Left colon (tissue), 2 donors: ENCODE data around the gene PTPRH. TPM values are rescaled to one million over a fixed set of nuclear protein-coding genes. Genes with fewer than 3 reads are reported as not detected.

Experiments used
- ATAC-seq: fragments of 200-7000 bp; cut with Tn5 transposase; one replicate; pipeline ENCODE4 v1.9.1; 2020; ENCODE audit warnings: mild to moderate bottlenecking, moderate library complexity
- DNase-seq, 2 donors: peaks; one replicate each; pipeline ENCODE4 v3.0.0-alpha.2; 2020
- intact Hi-C, 2 donors: fragments of 100-400 bp; cut with DNase I in 1 of 2; cut with micrococcal nuclease in 1 of 2; formaldehyde crosslinking; loops; one replicate each; pipeline versions ENCODE4 v1.11.2 to v1.14.0; 2022; cut with DNase I, micrococcal nuclease
- long read RNA-seq: library from polyadenylated mRNA; unstranded; transcript quantifications from one replicate; pipeline ENCODE4 v2.0.0, GENCODE V29; 2021
- total RNA-seq, 2 donors: library from RNA; stranded (reverse); fragmentation: NEBNext Ultra II Directional; extraction: Animal tissue kit (Norgen Biotek cat#: 25700); gene quantifications; one replicate each; pipeline ENCODE4 v1.2.1, GENCODE V29; 2021
- donor health status: DM: no; HTN: no; CAD: no.
- donor health status: DM: yes; HTN: yes; CAD: no.

PTPRH gene
- total RNA-seq: 100 to 1,000 TPM in 1 of 2 donors, 10 to 100 TPM in 1; 95.7 to 104 TPM
- long read RNA-seq, partial matches to known transcripts: 93 of 124 reads
- long read RNA-seq, other reads (novel, unspliced or antisense): 28 of 124 reads

- intact Hi-C loops: no loop called here
- peak; percentile 79 to 84 for DNase-seq
- peak; percentile 75 for ATAC-seq
Measured at GRCh38 chr19:55208880-55209692, at the start of gene PTPRH. Gene PTPRH, minus strand, starts transcription at chr19:55209501. Its CDS starts 68 bp downstream, at chr19:55209433.

GRCh38 chr19:55258476-55258827 is 49.2 kb upstream of the PTPRH start:
- ATAC-seq (peak; percentile 4), DNase-seq (no peak)
- intact Hi-C loops: no loop called here

GRCh38 chr19:55257461-55258420 is 48.4 kb upstream of the PTPRH start:
- intact Hi-C loops: no loop called here
- DNase-seq (peak in 1 of 2 donors; percentile 47), ATAC-seq (peak; percentile 4)

- DNase-seq (no peak), ATAC-seq (no peak)
- intact Hi-C loops: no loop called here
Measured at GRCh38 chr19:55256562-55257460, 47.5 kb upstream of the PTPRH start.

- intact Hi-C loops: no loop called here
- DNase-seq (peak in 1 of 2 donors; percentile 39), ATAC-seq (no peak)
Measured at GRCh38 chr19:55255618-55256423, 46.5 kb upstream of the PTPRH start.

- no peak for ATAC-seq
- no peak for DNase-seq
Measured at GRCh38 chr19:55254625-55254977, 45.3 kb upstream of the PTPRH start.

GRCh38 chr19:55253842-55254624 is 44.7 kb upstream of the PTPRH start:
- ATAC-seq (no peak), DNase-seq (peak in 1 of 2 donors; percentile 54)
- intact Hi-C loops: no loop called here

More at GRCh38 chr19:55254625-55254977, 45.3 kb upstream of the PTPRH start:
- intact Hi-C loops: no loop called here

GRCh38 chr19:55252760-55253663 is 43.7 kb upstream of the PTPRH start:
- intact Hi-C loops: no loop called here
- ATAC-seq: no peak
- DNase-seq: no peak

GRCh38 chr19:55251341-55252081 is 42.2 kb upstream of the PTPRH start:
- ATAC-seq: peak; percentile 34
- intact Hi-C loops: no loop called here
- peak in 1 of 2 donors; percentile 68 for DNase-seq

- DNase-seq (no peak), ATAC-seq (no peak)
- intact Hi-C loops: no loop called here
Measured at GRCh38 chr19:55250262-55251036, 41.1 kb upstream of the PTPRH start.

GRCh38 chr19:55249841-55250240 is 40.5 kb upstream of the PTPRH start:
- intact Hi-C loops: no loop called here
- no peak for DNase-seq
- ATAC-seq: no peak

GRCh38 chr19:55248704-55249103 is 39.4 kb upstream of the PTPRH start:
- intact Hi-C loops: no loop called here
- ATAC-seq: no peak
- no peak for DNase-seq

GRCh38 chr19:55248166-55248675 is 38.9 kb upstream of the PTPRH start:
- intact Hi-C loops: no loop called here
- DNase-seq (no peak), ATAC-seq (no peak)

GRCh38 chr19:55247621-55248099 is 38.4 kb upstream of the PTPRH start:
- DNase-seq: peak; percentile 50 to 77
- peak; percentile 84 for ATAC-seq
- intact Hi-C loops: no loop called here
